ENCODE results near the gene ZGPAT. TPM values are rescaled to one million over a fixed set of nuclear protein-coding genes. Genes with fewer than 3 reads are reported as not detected.

The ZGPAT gene
- total and polyA plus RNA-seq, 2 of the 4 experiments (the other 2 are of a cell fraction): 13.4 to 20.2 TPM

DNA sequence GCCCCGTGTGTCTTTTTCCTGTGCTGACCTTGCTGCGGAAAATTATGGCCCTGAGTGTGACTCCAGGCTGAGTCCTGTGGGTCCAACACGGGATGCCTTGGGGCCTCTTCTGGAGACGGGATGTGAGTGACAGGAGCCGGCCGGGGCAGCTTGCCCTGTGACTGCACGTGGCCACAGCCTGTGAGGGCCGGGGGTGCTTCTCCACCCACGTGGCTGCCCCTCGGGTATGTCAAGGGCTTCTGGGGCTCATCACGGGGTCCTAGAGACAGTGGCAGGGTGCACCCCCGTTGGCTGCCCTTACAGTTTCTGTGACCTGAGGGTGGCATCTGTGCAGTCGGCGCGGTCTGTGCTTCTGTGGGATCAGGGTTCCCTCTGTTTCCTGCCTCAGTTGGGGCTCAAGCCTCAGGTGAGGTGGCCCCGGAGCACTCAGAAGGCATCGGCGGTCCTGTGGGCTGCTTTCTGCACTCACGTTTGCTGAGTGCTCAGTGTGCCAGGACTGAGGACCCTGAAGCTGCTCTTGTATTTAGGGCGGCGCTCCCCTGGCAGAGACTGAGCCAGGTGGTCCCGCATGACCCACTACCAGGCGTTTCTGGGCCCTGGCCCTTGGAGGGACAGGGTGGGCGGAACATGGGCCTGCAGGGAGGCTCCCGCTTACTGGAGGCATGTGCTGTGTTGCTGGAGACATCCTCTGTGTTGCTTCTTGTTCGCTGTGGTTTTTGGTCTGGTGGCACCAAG is 44.3 kb upstream of the ZGPAT start:
- peak overlapping the region; percentile 16 for H2AK9ac ChIP-seq (replicated peaks; ENCODE audit: low read depth, low read length, poor library complexity)
- 95% methylated on average over 21 of the region's 26 CpGs; no CpG with 5 or more reads in 1 of the 2 experiments for WGBS, 2 experiments (ENCODE audit: extremely low coverage in 2 of 2, insufficient read length in 1 of 2)
- H3K27ac ChIP-seq (ENCODE audit: insufficient read depth, low read length): no peak overlapping the region
- H3K18ac ChIP-seq (ENCODE audit: low read depth, low read length): no peak overlapping the region
- no peak overlapping the region for H2BK15ac ChIP-seq (ENCODE audit: low read depth, low read length)
- H3K9me3 ChIP-seq (ENCODE audit: control insufficient read depth, insufficient read depth, low read length): no peaks in the 10 kb centered on the region
- H3K9ac ChIP-seq (ENCODE audit: low read depth, low read length): no peak overlapping the region
- H2BK20ac ChIP-seq (ENCODE audit: low read depth, low read length): no peak overlapping the region
- H3K4ac ChIP-seq (ENCODE audit: low read depth, low read length): no peak overlapping the region
- H3K23ac ChIP-seq (ENCODE audit: low read depth, low read length): no peak overlapping the region
- CTCF ChIA-PET: no interaction called here
- no peak overlapping the region for H3K4me3 ChIP-seq (ENCODE audit: insufficient read depth, low read depth, low read length)
- intact Hi-C loops (cut with micrococcal nuclease) (no loop called here), dilution Hi-C loops (cut with HindIII; ENCODE audit: low sequenced_read_pairs, unreplicated experiment) (no loop called here), in situ Hi-C loops (cut with MboI; ENCODE audit: low sequenced_read_pairs) (no loop called here)
- H2AFZ ChIP-seq (replicated peaks; ENCODE audit: low read length, poor library complexity): no peak overlapping the region
- H3K36me3 ChIP-seq (ENCODE audit: control insufficient read depth, insufficient read depth, low read length): peaks cover 54% of the 10 kb centered on the region
- H3K4me2 ChIP-seq (ENCODE audit: low read depth, low read length): no peak overlapping the region
- no peak overlapping the region for H2AK5ac ChIP-seq (ENCODE audit: low read depth, low read length)
- no peak overlapping the region for H4K91ac ChIP-seq (ENCODE audit: insufficient read depth, low read depth, low read length)
- no peaks in the 10 kb centered on the region for H3K27me3 ChIP-seq (ENCODE audit: control insufficient read depth, insufficient read depth, low read length)
- POLR2A ChIA-PET (ENCODE audit: unreplicated experiment): no interaction called here
- no peak for TF ChIP-seq ELK1 (IDR thresholded peaks at IDR 0.05; ENCODE audit: borderline replicate concordance, low read depth, low read length)
- no peak for TF ChIP-seq RAD21 (IDR thresholded peaks at IDR 0.05; ENCODE audit: low read length)
- TF ChIP-seq RFX5 (IDR thresholded peaks at IDR 0.05; ENCODE audit: low read depth, low read length): no peak
- no peak for TF ChIP-seq RCOR1 (IDR thresholded peaks at IDR 0.05; ENCODE audit: insufficient replicate concordance, low read length)
- no TSS peak for BruUV-seq (replicated peaks)
- H2BK120ac ChIP-seq (ENCODE audit: low read depth, low read length): no peak overlapping the region
- ATAC-seq (ENCODE audit: low read depth) (no peak), DNase-seq (no peak)
- H2BK5ac ChIP-seq (ENCODE audit: low read depth, low read length, poor library complexity, severe bottlenecking): no peak overlapping the region
- peaks cover 4% of the 10 kb centered on the region; the same call in 1 of the 2 replicates for H3K4me1 ChIP-seq (ENCODE audit: control insufficient read depth, insufficient read depth, low read length)
- H3K56ac ChIP-seq (ENCODE audit: extremely low read depth, insufficient read depth, low read length): no peak overlapping the region
- H3K14ac ChIP-seq (replicated peaks; ENCODE audit: low read depth, low read length): no peak overlapping the region
- 0 out of 2 replicates have a peak, but pooled peaks cover 3% of the 10 kb centered on the region for H3K9me1 ChIP-seq (ENCODE audit: insufficient read depth, low read length)
- no peak overlapping the region for H4K8ac ChIP-seq (ENCODE audit: low read depth in 2 of 2, low read length in 2 of 2)
- H4K20me1 ChIP-seq (ENCODE audit: insufficient read depth, low read length): peaks cover 3% of the 10 kb centered on the region; the same call in 1 of the 2 replicates
- no peak overlapping the region for H4K5ac ChIP-seq (ENCODE audit: low read depth, low read length)
- peaks cover 18 to 53% of the 10 kb centered on the region in 2 experiments for H3K79me1 ChIP-seq (ENCODE audit: low read depth in 1 of 2, low read length in 2 of 2)

All from IMR-90 (cell line).